H1 (cell line): ENCODE measurements around the gene VPS13A. TPM values are rescaled to one million over a fixed set of nuclear protein-coding genes. Genes with fewer than 3 reads are reported as not detected.

Source experiments
- CTCF ChIA-PET: fragments of 300-600 bp; sonication (Branson Sonifier 250); formaldehyde crosslinking; loops from one replicate; lab custom pipeline; 2021; ENCODE audit not compliant: partially characterized antibody; lab: Charles Lee
- POLR2A ChIA-PET: fragments of 300-600 bp; sonication (Branson Sonifier 250); formaldehyde crosslinking; loops from one replicate; lab custom pipeline; 2021; ENCODE audit warnings: inconsistent platforms; ENCODE audit not compliant: partially characterized antibody; lab: Charles Lee
- DNase-seq, 2 experiments: peaks; one replicate each; pipeline versions ENCODE4 v3.0.0 to v3.0.0-alpha.2; 2010 to 2022; ENCODE audit warnings: low spot score in 2 of 2, low read depth in 1 of 2, mixed read lengths in 1 of 2
- FAIRE-seq: peaks from 2 replicates; lab custom pipeline; 2011; peaks lifted over from hg19 to GRCh38; lab: Jason Lieb, UNC
- H2AFZ ChIP-seq: 2 replicates; pipeline ENCODE4 v1.8.1; 2012; ENCODE audit warnings: low read length, inconsistent platforms
- H2AK5ac ChIP-seq: 2 replicates; pipeline ENCODE4 v1.6.1; 2013; ENCODE audit warnings: low read depth, low read length
- H2BK120ac ChIP-seq: replicated peaks from 2 replicates; pipeline ENCODE3; 2013; ENCODE audit warnings: low read depth, low read length, inconsistent platforms
- H2BK12ac ChIP-seq: 2 replicates; pipeline ENCODE4 v1.6.1; 2013; ENCODE audit warnings: low read depth, low read length
- H2BK15ac ChIP-seq: 2 replicates; pipeline ENCODE4 v1.6.1; 2013; ENCODE audit warnings: low read length
- H2BK20ac ChIP-seq: 2 replicates; pipeline ENCODE4 v1.6.1; 2013; ENCODE audit warnings: low read length
- H2BK5ac ChIP-seq: 2 replicates; pipeline ENCODE4 v1.6.1; 2013; ENCODE audit warnings: low read depth, low read length
- H3K14ac ChIP-seq: 2 replicates; pipeline ENCODE4 v1.6.1; 2013; ENCODE audit warnings: inconsistent platforms; ENCODE audit not compliant: insufficient read length
- H3K18ac ChIP-seq: 2 replicates; pipeline ENCODE4 v1.6.1; 2013; ENCODE audit warnings: low read length; ENCODE audit errors: extremely low read depth
- H3K23ac ChIP-seq: 2 replicates; pipeline ENCODE4 v1.6.1; 2013; ENCODE audit warnings: inconsistent platforms; ENCODE audit not compliant: insufficient read length
- H3K23me2 ChIP-seq: 2 replicates; pipeline ENCODE4 v1.6.1; 2013; ENCODE audit warnings: low read depth, low read length
- H3K27ac ChIP-seq: 2 replicates; pipeline ENCODE4 v1.6.1; 2011; ENCODE audit warnings: low read depth, low read length, inconsistent platforms
- H3K27me3 ChIP-seq, 4 experiments: replicated peaks in 1 of 4; 1 replicate in 1 of 4; 2 replicates in 3 of 4; pipeline versions ENCODE4 v1.6.1 to v1.8.1; 2011 to 2013; ENCODE audit warnings: low read length in 3 of 4, mild to moderate bottlenecking in 3 of 4, inconsistent platforms in 2 of 4, mixed read lengths in 2 of 4, moderate library complexity in 1 of 4; ENCODE audit not compliant: control insufficient read depth in 3 of 4, insufficient read depth in 3 of 4; ENCODE audit errors: extremely low read depth in 1 of 4
- H3K36me3 ChIP-seq, 4 experiments: 2 replicates each; pipeline versions ENCODE4 v1.6.1 to v1.8.1; 2011 to 2013; ENCODE audit warnings: mild to moderate bottlenecking in 4 of 4, low read length in 3 of 4, moderate library complexity in 2 of 4, control low read depth in 1 of 4, inconsistent platforms in 1 of 4; ENCODE audit not compliant: insufficient read depth in 4 of 4, control insufficient read depth in 2 of 4
- H3K4ac ChIP-seq: replicated peaks from 2 replicates; pipeline ENCODE3; 2013; ENCODE audit warnings: low read length, low read depth, mixed read lengths, inconsistent platforms; ENCODE audit not compliant: insufficient read length
- H3K4me1 ChIP-seq, 4 experiments: replicated peaks in 1 of 4; 1 replicate in 1 of 4; 2 replicates in 3 of 4; pipeline versions ENCODE4 v1.6.1 to v1.8.1; 2011 to 2013; ENCODE audit warnings: low read length in 3 of 4, inconsistent platforms in 2 of 4, mixed read lengths in 1 of 4; ENCODE audit not compliant: insufficient read depth in 4 of 4, control insufficient read depth in 3 of 4
- H3K4me2 ChIP-seq, 2 experiments: 2 replicates each; pipeline versions ENCODE4 v1.6.1 to v1.8.1; 2011 to 2013; ENCODE audit warnings: low read depth in 2 of 2, low read length in 2 of 2, control low read depth in 1 of 2, inconsistent platforms in 1 of 2, mild to moderate bottlenecking in 1 of 2; ENCODE audit not compliant: insufficient read depth in 1 of 2
- H3K4me3 ChIP-seq, 4 experiments: fragments of 200-600, 300-600 bp in 1 of 4; sonication (generic), shearing (Covaris generic), sonication (Bioruptor Twin) in 1 of 4; 2 replicates each; pipeline versions ENCODE4 v1.5.1 to v1.8.1; 2011 to 2016; ENCODE audit warnings: low read length in 4 of 4, low read depth in 3 of 4, control low read depth in 2 of 4, inconsistent platforms in 2 of 4, mild to moderate bottlenecking in 2 of 4, mixed read lengths in 1 of 4, moderate library complexity in 1 of 4; ENCODE audit not compliant: insufficient read depth in 2 of 4; ENCODE audit errors: extremely low read depth in 1 of 4
- H3K56ac ChIP-seq: replicated peaks from 2 replicates; pipeline ENCODE3; 2013; ENCODE audit warnings: low read depth, mild to moderate bottlenecking, mixed read lengths, low read length, inconsistent platforms; ENCODE audit not compliant: insufficient read length
- H3K79me1 ChIP-seq: 2 replicates; pipeline ENCODE4 v1.6.1; 2013; ENCODE audit warnings: low read depth, low read length, control low read depth
- H3K79me2 ChIP-seq, 2 experiments: 2 replicates each; pipeline versions ENCODE4 v1.6.1 to v1.8.1; 2012 to 2013; ENCODE audit warnings: low read length in 2 of 2, mild to moderate bottlenecking in 2 of 2, inconsistent platforms in 1 of 2; ENCODE audit not compliant: insufficient read depth in 2 of 2, control insufficient read depth in 1 of 2
- H3K9ac ChIP-seq, 4 experiments: replicated peaks in 1 of 4; 1 replicate in 1 of 4; 2 replicates in 3 of 4; pipeline versions ENCODE4 v1.6.1 to v1.8.1; 2011 to 2013; ENCODE audit warnings: low read depth in 3 of 4, low read length in 3 of 4, control low read depth in 2 of 4, mild to moderate bottlenecking in 2 of 4, moderate library complexity in 2 of 4, inconsistent platforms in 1 of 4; ENCODE audit errors: extremely low read depth in 1 of 4
- H3K9me3 ChIP-seq, 2 experiments: 2 replicates each; pipeline versions ENCODE4 v1.6.1 to v1.8.1; 2012 to 2013; ENCODE audit warnings: mild to moderate bottlenecking in 2 of 2, moderate library complexity in 2 of 2, control low read depth in 1 of 2, inconsistent platforms in 1 of 2, low read depth in 1 of 2, low read length in 1 of 2, mixed read lengths in 1 of 2; ENCODE audit not compliant: insufficient read depth in 2 of 2
- H4K20me1 ChIP-seq, 2 experiments: replicated peaks in 1 of 2; 2 replicates each; pipeline versions ENCODE3 to v1.8.1; 2011 to 2013; ENCODE audit warnings: inconsistent platforms in 2 of 2, low read length in 2 of 2, mild to moderate bottlenecking in 1 of 2; ENCODE audit not compliant: insufficient read depth in 2 of 2, control insufficient read depth in 1 of 2
- H4K5ac ChIP-seq: 2 replicates; pipeline ENCODE4 v1.6.1; 2013; ENCODE audit warnings: low read length, low read depth, mixed read lengths, inconsistent platforms; ENCODE audit not compliant: insufficient read length
- H4K8ac ChIP-seq: 2 replicates; pipeline ENCODE4 v1.8.0; 2013; ENCODE audit warnings: mild to moderate bottlenecking, moderate library complexity, low read length, inconsistent platforms; ENCODE audit not compliant: insufficient read depth; ENCODE audit errors: extremely low read depth
- H4K91ac ChIP-seq: replicated peaks from 2 replicates; pipeline ENCODE3; 2013; ENCODE audit warnings: low read length, mixed read lengths, inconsistent platforms; ENCODE audit not compliant: insufficient read length
- BACH1 ChIP-seq: IDR thresholded peaks from 2 replicates; pipeline ENCODE4 v1.6.1; 2012; ENCODE audit warnings: low read length, improper control_type of control experiment
- CBX5 ChIP-seq: fragments of 300-800, 300-1000 bp; sonication (generic); IDR thresholded peaks from 2 replicates; pipeline ENCODE4 v1.7.1; 2016; ENCODE audit warnings: antibody characterized with exemption, low read length, low read depth
- CEBPB ChIP-seq: IDR thresholded peaks from 2 replicates; pipeline ENCODE4 v1.6.1; 2012; ENCODE audit warnings: low read depth, low read length
- CHD1 ChIP-seq: IDR thresholded peaks from 2 replicates; pipeline ENCODE4 v1.6.1; 2012; ENCODE audit warnings: low read depth, low read length, improper control_type of control experiment
- CHD2 ChIP-seq: IDR thresholded peaks from 2 replicates; pipeline ENCODE4 v1.6.1; 2012; ENCODE audit warnings: low read length, improper control_type of control experiment
- CTBP2 ChIP-seq: IDR thresholded peaks from 2 replicates; pipeline ENCODE4 v1.7.0; 2011; ENCODE audit warnings: borderline replicate concordance, mild to moderate bottlenecking, moderate library complexity, mixed read lengths, low read length; ENCODE audit not compliant: insufficient read depth, insufficient read length
- NANOG ChIP-seq: IDR thresholded peaks from 2 replicates; pipeline ENCODE4 v1.6.1; 2011; ENCODE audit warnings: low read length, low read depth, mild to moderate bottlenecking, inconsistent platforms; ENCODE audit not compliant: insufficient read depth, poor library complexity, severe bottlenecking
- POLR2A ChIP-seq, 2 experiments: IDR thresholded peaks; 1 replicate in 1 of 2; 2 replicates in 1 of 2; pipeline ENCODE4 v1.6.1; 2011; ENCODE audit warnings: low read depth in 2 of 2, low read length in 2 of 2, mild to moderate bottlenecking in 2 of 2; ENCODE audit errors: control extremely low read depth in 1 of 2
- POU5F1 ChIP-seq: IDR thresholded peaks from 2 replicates; pipeline ENCODE4 v1.6.1; 2011; ENCODE audit warnings: low read depth, mild to moderate bottlenecking, low read length, moderate library complexity
- RAD21 ChIP-seq, 2 experiments: IDR thresholded peaks in 1 of 2; conservative IDR thresholded peaks in 1 of 2; 2 replicates each; pipeline ENCODE4 v1.6.1; 2011; ENCODE audit warnings: low read depth in 2 of 2, low read length in 2 of 2, improper control_type of control experiment in 1 of 2, inconsistent platforms in 1 of 2, mild to moderate bottlenecking in 1 of 2, moderate library complexity in 1 of 2
- RFX5 ChIP-seq: IDR thresholded peaks from 2 replicates; pipeline ENCODE4 v1.6.1; 2011; ENCODE audit warnings: low read depth, low read length, improper control_type of control experiment, borderline replicate concordance
- RXRA ChIP-seq: IDR thresholded peaks from 2 replicates; pipeline ENCODE4 v1.6.1; 2011; ENCODE audit warnings: low read depth, mild to moderate bottlenecking, low read length, moderate library complexity; ENCODE audit not compliant: insufficient read depth
- SP1 ChIP-seq: IDR thresholded peaks from 2 replicates; pipeline ENCODE4 v1.6.1; 2011; ENCODE audit warnings: low read depth, low read length
- WGBS, 2 experiments: shearing (Covaris generic) in 1 of 2; methylation state at CpG; one replicate each; pipeline versions ENCODE4 v1.1.6 to v1.1.7; 2013 to 2015; ENCODE audit warnings: low lambda C conversion rate in 2 of 2, mixed read lengths in 2 of 2, inconsistent platforms in 1 of 2, low coverage in 1 of 2, missing lambda C conversion rate in 1 of 2; ENCODE audit not compliant: insufficient replicate concordance in 2 of 2, insufficient coverage in 1 of 2, insufficient read length in 1 of 2; ENCODE audit errors: extremely low coverage in 1 of 2, missing lambda C conversion rate in 1 of 2; 5-methylcytosine and 5-hydroxymethylcytosine counted together
- polyA plus RNA-seq, 7 experiments: library from polyadenylated mRNA; depleted of rRNA in 3 of 7; stranded (reverse) in 5 of 7; unstranded in 2 of 7; fragments of >200 nt in 5 of 7; fragments of 200-250 nt in 2 of 7; gene quantifications; 1 replicate in 5 of 7; 2 replicates in 1 of 7; 4 replicates in 1 of 7; pipeline versions ENCODE4 v1.2.1 to v1.2.3, GENCODE V29; 2011 to 2013; ENCODE audit warnings: missing spikeins in 2 of 7, mixed read lengths in 2 of 7
- total RNA-seq: library from RNA; stranded (reverse); fragmentation: NEBNext Ultra II Directional; extraction: Animal tissue kit (Norgen Biotek cat#: 25700); gene quantifications from 2 replicates; pipeline ENCODE4 v1.2.1, GENCODE V29; 2021
- TF ChIP-seq, protein P1 (sequence below): IDR thresholded peaks from 2 replicates; pipeline ENCODE4 v1.6.1; 2011; ENCODE audit warnings: low read depth, mild to moderate bottlenecking, low read length; ENCODE audit not compliant: insufficient read depth

The VPS13A gene
- total and polyA plus RNA-seq, 2 of the 8 experiments (the other 6 are each of a cell fraction or from before 2014, with no cell fraction given), result 6.0 to 36.5 TPM

DNA sequence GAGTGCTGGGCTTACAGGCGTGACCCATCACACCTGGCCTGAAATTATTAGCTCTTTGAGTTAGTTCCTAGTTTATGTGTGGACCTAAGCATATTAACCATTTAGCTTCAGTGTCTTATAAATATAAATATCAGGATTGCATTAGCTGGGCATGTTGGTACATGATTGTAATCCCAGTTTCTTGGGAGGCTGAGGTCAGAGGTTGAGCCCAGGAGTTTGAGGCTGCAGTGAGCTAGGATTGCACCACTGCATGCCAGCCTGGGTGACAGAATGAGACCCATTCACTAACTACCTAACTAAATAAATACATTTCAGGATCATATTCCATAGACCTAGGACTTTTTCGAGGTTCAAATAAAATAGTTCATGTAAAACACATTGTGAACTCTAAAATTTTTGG is 129.8 kb downstream of the VPS13A start:
- Histone ChIP-seq H3K36me3 (no peaks in the 10 kb centered on the region; a peak in 1 of 8 replicates), H3K23me2 (no peaks in the 10 kb centered on the region; the same call in 1 of the 2 replicates), H3K4ac (no peak overlapping the region), H3K27ac (no peak overlapping the region; the same call in 1 of the 2 replicates), H2BK20ac (no peak overlapping the region), H3K27me3 (no peaks in the 10 kb centered on the region), H3K9ac (no peak overlapping the region), H3K79me2 (no peaks in the 10 kb centered on the region), H2BK5ac (no peak overlapping the region), H3K18ac (no peak overlapping the region), H3K14ac (no peak overlapping the region), H2BK120ac (no peak overlapping the region), H2AFZ (no peak overlapping the region), H2AK5ac (no peak overlapping the region), H3K4me1 (no peaks in the 10 kb centered on the region), H3K56ac (no peak overlapping the region), H4K5ac (no peak overlapping the region), H4K91ac (no peak overlapping the region), H3K4me2 (no peak overlapping the region), H4K8ac (no peak overlapping the region), H2BK12ac (no peak overlapping the region), H4K20me1 (no peaks in the 10 kb centered on the region), H3K4me3 (no peak overlapping the region), H3K23ac (no peak overlapping the region), H3K9me3 (no peaks in the 10 kb centered on the region), H2BK15ac (no peak overlapping the region), H3K79me1 (no peaks in the 10 kb centered on the region)
- WGBS, 2 experiments, result 94% methylated on average over 2 of the region's 2 CpGs; no CpG with 5 or more reads in 1 of the 2 experiments
- CTCF ChIA-PET, result interaction anchor here (0.8 to 5.0 kb wide), 4 partner anchors 15 to 808 kb away, joined by 3 to 34 read pairs (median 5); no protein-coding TSS in a partner anchor
- no peak for FAIRE-seq
- DNase-seq, result no peak
- POLR2A ChIA-PET, result no interaction called here
- TF ChIP-seq RAD21 (IDR thresholded peaks at IDR 0.05 in 1 of 2, conservative IDR thresholded peaks at IDR 0.05 in 1 of 2; ENCODE audit: low read depth in 2 of 2, low read length in 2 of 2) (no peak), CHD2 (no peak), CHD1 (no peak), RFX5 (no peak), POU5F1 (no peak), CEBPB (no peak), SP1 (no peak), POLR2A (IDR thresholded peaks at IDR 0.05; ENCODE audit: control extremely low read depth in 1 of 2, low read depth in 2 of 2, low read length in 2 of 2) (no peak), CTBP2 (no peak), CBX5 (no peak), RXRA (no peak), NANOG (no peak), BACH1 (no peak)
- TF ChIP-seq, protein P1, sequence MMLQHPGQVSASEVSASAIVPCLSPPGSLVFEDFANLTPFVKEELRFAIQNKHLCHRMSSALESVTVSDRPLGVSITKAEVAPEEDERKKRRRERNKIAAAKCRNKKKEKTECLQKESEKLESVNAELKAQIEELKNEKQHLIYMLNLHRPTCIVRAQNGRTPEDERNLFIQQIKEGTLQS, result no peak
